SKM-1 (cell line): Measurements from ENCODE around the gene TGM4.
"Not testable (repeated sequence)": the region's sequence is repeated elsewhere in the genome, so short reads cannot be mapped to it uniquely, and the experiment has no call there.

Experiments used
- DNase-seq: peaks from one replicate; lab custom pipeline; 2025; ENCODE audit not compliant: unreplicated experiment; lab: John Stamatoyannopoulos, UW

TGM4 gene

DNA sequence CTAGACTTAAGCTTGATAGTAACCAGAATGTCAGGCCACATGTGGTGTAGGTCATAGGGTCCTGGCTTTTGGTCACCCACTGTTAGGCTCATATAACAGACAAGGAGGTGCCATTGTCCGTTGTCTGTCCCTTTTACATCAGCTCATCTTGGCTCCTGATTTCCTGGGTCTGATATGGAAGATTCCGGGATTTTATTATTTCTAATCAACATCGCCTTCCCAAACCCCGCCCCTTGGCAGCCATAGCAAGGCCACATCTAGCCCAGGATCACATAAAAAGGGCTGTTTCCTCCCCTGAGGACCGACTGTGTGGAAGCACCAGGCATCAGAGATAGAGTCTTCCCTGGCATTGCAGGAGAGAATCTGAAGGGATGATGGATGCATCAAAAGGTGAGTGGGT, at the start of gene TGM4:
TSS of gene TGM4 (plus strand) at position 301 of the 400 bp plus-strand sequence. CDS start at position 372, 71 bp downstream.
- no peak for DNase-seq

DNA sequence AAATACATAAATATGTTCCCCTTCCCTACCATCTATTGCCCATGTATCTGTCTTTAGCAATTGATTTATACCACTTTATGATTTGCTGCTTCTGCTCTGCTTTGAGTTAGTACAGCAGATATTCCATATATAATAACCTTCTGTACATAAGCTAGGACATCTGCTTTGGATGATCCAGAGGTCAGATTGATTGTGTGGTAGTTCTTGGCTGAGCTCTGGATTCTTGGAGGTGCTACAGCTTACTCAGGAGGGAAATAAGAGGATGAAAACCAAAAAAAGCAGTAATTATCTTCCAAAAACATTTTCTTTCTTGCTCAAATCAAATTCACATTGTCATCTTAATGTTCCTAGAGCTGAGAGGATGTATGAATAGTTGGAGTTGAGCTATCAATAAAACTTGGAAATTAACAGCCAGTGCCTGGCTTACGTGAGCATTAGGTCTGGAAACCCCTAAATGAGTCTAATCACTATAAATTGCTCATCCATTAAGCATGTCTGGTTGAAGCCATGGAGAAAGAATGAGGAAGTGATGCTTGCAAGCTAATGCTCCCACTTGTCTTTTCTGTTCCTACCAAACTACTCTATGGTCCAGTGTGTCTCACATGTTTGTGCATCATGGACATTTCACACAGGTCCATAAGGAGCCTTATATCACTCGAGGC, 49.0 kb upstream of the TGM4 start:
- no peak for DNase-seq

DNA sequence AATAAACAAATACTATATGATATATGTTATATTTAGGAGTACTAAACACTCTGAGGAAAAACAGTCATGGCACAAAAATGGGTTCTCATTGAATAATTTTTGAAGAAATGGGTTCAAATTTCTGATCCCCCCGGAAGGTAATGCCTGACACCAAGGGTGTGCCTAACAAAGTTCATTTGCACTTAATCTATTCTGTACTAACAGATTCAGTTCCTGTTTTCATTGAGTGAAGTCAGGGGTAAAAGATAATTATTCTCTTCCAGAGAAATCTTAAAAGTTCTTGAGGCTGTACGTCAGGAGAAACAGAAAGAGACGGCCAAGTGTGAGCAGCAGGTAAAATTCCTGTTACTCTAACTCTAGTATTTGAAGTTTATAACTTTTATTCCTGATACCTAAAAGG, 47.2 kb upstream of the TGM4 start:
- no peak for DNase-seq

DNA sequence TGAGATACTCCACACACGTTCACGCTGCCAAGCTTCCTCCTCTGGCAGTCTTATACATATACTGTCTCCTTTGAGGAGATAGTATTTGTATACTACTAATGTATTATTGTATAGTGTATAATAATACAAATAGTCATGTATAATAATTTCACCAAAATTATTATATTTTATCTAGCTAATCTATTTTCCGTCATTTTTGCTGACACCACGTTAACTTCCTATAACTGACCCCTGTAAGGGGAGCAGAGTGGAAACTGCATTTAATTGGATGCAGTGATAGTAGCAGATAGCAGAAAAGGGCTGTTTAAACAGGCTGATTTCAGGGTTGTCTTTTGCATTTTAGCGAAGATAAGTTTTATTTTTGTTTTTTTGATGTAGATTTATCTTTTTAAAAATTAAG, 43.2 kb upstream of the TGM4 start:
- DNase-seq = no peak

DNA sequence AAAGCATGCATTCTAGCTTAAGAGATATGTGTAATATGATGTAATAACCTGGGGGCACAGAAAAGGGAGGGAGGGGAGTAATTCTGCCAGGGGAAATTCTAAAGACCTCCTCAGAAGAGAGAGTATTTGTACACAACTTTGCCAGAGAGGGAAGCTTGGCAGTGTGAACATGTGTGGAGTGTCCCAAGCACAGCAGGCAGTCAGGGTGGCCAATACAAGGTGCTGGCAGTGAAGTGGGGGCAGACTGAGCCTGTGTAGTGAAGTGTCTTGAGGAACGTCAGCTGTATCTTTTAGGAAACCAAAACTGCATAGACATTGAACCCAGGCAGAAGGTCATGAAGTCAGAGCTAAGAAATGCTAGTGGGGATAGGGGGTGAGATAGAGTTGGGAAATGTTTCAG, 42.4 kb upstream of the TGM4 start:
- no peak for DNase-seq

DNA sequence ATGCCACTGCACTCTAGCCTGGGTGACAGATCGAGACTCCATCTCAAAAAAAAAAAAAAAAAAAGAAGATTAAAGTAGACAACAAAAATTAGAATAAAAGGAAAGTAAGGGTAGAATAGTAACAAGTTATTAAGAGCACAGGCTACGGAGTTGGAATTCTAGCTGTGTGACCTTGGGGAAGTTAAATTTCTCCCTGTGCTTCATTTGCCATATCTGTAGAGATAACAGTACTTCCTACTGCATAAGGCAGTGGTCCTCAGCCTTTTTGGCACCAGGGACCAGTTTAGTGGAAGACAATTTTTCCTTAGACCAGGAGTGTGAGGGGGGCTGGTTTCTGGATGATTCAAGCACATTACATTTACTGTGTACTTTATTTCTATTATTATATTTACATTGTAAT, 41.4 kb upstream of the TGM4 start:
- DNase-seq = no peak

DNA sequence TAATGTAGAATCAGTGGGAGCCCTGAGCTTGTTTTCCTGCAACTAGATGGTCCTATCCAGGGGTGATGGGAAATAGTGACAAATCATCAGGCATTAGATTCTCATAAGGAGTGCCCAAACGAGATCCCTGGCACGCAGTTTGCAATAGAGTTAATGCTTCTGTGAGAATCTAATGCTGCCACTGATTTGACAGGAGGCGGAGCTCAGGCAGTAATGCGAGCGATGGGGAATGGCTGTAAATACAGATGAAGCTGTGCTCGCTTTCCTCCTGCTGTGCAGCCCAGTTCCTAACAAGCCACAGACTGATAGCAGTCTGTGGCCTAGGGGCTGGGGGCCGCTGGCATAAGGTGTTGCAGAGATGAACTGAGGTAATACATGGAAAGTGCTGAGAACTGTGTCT, 41.0 kb upstream of the TGM4 start:
- no peak for DNase-seq

DNA sequence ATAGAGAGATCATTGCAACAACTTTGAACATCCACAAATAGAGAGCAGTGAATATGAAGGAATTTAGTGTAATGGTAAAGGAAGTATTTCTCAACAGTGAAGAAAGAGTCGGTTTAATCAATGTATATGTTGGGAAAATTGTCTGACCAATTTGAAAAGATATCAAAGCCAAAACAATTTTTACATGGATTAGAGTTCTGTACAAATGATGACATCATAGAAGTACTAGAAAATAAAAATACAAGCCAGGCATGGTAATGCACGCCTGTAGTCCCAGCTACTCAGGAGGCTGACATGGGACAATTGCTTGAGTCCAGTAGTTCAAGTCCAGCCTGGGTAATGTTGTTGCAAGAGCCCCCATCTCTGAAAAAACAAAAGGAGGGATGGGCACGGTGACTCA, 38.7 kb upstream of the TGM4 start:
- no peak for DNase-seq

DNA sequence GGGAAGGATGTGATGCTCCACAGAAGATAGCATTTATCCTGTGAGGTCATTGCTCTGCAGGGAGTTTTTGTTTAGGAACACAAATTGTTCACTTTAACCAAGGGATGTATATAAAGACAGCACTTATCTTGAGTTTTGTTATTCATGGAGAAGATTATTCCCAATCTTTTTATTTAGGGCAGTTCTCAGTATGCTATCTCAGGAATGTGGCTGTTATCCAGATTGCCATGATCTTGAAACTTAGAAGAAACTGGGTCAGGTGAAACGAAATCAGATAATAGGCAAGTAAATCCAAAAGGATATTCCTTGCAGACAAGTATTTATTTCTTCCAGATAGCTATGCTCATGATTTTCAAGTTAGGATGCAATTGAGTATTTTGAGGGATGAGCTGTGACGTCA, 32.0 kb upstream of the TGM4 start:
- no peak for DNase-seq

DNA sequence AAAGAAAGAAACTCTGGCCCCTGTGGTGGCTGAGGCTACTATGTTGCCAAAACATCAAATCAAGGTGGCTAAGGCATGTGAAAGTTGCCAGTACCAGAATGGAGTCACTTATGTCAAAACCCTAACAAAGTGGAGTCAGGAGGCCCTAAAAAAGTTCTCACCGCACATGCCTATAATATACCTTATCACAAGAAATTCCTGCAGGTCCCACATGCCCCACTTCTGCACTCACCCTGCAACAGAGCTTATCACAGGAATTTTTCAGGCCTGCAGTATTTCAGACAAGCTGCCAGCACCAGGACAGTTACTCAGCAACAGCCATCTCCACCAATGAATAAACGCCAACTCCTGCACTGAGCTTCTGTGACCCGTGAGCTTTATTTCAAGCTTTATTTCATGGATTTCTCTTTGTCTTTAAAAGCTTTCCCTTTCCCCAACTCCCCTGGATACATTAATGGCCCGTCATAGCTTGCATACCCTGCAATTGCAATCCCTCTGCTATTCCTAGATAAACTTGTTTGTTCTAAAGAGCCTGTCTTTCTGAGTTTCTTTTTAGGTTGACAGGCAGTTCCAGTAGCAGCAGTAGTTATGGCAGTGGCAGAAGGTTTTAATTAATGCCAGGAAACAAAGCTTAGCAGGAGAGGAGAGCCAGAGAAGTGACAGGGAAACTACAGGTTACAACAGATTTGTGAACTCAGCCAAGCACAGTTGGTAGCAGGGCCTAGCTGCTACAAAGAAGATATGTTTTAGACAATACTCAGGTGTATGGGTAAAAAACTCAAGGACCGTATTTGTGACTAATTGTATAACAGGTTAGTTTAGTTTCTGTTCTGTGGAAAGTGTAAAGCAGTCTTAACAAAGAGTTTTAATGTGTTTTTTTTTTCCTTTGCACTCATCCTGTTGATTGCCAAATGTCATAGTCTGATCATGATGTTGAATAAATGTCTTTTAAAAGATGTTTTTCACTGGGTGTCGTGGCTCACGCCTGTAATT, 28.6 kb upstream of the TGM4 start:
- DNase-seq = no peak

DNA sequence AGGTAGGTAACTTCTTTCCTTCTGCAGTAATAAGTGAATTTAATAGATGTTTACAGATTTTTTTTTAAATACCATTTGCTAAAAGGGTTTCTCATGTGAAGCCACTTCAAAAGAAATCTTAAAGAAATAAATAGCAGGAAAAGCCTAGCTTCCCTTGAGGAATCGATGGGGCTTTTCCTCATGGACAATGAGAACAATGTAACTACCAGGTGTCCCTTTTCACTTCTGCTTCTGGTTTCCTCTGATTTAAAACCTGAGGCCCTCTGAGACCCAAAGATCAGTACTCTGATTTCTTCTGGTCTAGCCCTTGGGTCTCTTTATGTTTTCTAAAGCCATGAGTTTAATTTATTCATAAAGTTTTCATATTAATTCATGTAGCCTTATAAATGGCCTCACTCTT, 25.8 kb upstream of the TGM4 start:
- no peak for DNase-seq

DNA sequence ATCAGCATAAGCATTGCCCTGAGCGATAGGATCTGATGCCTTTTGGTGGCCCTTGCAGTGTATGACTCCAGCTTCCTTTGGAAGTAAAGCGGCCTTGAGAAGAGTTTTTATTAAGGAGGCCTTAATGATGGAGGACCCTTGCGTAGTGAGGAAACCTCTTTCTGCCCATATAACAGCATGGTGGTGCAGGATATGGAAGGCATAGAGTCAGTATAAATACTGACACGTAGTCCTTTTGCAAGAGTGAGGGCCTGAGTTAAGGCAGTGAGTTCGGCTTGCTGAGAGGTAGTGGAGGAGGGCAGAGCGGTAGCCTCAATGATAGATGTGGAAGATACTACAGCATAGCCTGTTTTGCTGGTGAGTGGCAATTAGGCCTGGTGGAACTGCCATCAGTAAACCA, 17.7 kb upstream of the TGM4 start:
- DNase-seq = not testable (repeated sequence)

DNA sequence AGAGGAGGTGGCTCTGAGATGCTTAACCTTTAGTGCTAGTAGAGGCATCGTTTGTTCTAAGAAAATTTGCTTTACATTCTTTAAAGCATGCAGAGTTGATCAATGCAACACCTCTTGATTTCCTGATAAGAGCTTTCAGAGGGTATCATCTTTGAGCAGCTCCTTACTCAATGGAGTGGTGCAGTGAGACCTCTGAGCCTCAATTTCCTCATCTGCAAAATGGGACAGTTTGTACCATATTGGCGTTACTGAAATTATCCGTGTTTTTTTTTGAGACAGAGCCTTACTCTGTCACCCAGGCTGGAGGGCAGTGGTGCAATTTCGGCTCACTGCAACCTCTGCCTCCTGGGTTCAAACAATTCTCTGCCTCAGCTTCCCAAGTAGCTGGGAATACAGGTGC, 14.3 kb upstream of the TGM4 start:
- no peak for DNase-seq

DNA sequence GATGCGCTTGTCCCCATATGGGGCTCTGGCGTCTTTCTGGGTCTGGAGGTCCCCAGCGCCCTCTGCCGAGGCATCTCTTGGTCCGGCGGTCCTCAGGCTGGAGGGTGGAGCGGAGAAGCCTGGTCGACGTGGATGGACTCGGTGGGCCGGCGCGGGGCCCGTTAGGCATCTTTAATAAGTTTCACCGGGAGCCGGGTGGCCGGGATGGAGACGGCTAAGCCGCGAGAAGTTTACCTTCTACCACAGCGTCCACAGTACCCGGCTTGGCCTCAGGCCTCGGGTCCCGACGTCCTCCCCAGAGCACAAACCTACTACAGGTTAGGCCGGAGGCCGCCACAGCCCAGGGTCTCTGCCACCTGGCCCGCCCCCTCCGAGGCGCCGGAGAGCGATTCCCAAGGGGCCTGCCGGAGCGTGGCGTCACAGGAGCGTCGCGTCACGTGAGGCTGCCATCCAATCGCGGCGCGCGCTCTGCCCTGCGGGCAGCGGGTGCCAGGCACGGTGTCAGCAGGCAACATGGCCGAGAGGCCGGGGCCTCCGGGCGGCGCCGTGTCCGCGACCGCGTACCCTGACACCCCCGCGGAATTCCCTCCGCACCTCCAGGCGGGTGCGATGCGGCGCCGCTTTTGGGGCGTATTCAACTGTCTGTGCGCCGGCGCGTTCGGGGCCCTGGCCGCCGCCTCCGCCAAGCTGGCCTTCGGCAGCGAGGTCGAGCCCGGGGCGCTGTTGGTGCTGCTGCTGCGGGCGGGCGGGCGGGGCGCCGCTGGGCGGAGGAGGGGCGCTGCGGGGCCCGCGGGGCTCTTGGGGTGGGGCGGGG, 12.8 kb upstream of the TGM4 start, which contains the start of gene TMEM42:
TSS of gene TMEM42 (plus strand) at position 501 of the 814 bp plus-strand sequence. CDS start at position 514, 13 bp downstream.
- DNase-seq = peak; percentile 46

DNA sequence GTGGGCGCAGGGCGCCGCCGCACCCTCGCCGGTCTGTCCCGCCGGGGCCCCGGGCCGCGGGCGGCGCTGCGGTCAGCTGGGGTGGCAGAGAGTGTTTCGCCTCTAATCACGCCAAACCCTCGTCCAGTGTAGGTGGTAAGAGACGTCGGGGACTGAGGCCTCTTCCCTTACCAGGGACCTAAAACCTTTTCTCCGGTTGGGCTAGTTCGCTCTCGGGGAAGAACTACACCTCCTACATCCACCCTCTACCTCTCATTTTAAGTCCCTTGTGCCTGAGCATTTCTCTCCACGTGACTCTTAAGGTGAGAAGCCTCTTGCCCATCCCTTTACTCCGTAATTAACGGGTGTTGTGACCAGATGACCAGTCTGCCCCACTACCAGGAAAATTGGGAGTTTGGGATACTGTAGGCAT, 12.2 kb upstream of the TGM4 start:
- no peak for DNase-seq

DNA sequence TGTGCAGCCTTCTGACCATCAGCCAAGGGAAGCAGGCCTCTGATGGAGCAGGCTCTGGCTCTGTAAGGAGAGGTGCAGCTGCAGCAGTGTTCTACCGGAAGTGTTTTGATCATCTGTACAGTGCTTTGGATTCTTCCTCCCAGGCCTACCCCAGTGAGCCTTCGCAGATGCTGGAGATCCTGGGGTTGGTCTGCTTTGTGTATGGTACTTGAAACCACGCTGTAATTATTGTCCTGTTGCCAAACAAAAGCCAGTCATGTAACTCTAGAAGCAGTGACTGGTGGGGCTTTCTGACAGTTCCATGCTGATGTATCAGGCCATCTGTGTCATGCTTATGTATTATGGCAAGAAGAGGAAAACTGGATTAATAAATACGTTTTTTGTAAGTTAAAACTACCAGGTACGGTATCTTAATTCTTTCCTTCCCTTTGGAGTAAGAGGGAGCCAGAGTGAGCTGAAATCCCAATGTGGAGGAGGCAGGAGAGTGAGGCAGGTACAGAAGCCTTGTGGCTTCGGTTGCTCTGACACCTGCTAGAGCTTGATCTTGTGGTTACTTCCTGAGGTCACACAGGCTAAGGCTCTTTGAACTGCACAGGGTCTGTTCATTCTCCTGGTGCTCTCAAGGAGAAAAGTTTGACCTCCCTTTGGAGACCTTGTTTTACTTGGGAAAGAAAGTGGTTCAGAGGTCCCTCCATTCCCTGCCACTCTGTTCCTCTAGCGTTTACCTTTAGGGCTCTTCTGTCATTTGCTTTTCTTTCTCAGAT, 9.0 kb upstream of the TGM4 start:
- DNase-seq = no peak

DNA sequence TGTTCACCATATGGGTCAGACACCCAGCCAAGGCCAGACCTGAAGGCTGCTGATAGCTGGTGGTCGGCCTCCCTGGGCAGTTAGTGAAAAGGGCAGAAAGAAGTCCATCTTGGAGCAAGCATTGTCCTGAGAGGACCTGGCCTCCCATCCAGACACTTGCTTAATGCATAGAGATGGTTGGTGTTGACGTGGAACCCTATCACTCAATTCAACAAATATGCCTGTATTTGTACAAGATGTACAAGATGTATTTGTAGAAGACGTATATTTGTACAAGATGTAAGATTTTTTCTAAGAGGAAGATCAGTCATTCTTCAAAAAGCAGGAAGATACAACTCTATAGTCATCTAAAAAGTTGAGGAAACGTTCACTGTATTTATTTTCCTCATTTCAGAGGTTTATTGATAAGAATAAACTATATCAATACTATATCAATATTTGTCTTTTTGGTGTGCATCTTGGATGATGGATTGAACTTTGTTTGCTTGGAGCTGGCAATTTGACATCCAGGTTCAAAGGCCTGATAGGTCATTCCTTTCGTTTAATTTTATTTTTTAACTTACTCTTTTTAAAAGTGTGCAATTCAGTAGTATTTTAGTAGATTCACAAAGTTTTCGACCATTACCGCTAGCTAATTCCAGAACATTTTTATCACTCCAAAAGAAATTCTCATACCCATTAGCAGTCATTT, 6.8 kb upstream of the TGM4 start:
- no peak for DNase-seq

DNA sequence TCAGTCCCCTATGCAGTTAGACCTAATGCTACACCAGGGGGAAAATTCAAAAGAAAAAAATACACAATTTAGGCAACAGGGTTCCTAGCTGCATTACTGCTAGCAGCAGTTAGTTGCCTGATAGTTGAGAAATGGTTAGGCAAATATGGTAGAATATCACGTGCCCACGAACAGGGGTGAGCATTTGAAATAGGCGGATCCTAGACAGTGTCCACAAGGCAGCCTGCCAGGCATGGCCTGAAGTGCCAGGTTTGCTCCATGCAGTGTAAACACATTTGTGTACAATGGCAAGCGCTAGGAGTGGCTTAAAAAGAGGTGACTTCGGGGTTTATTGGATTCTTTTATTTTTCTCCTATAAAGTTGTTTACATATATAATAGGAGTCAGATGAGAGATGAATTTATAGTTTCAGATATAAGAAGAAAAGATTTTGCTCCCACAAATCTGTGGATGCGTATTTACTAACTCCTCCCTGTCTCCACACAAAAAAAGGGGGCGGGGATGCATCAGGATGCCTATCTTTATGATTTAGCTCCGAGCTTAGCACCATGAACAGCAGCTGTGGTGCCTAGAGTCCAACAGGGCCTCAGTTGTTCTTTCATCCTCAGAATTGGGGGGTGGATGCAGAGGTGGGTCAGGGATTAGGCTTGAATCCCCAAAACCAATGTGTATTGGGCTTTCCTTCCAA, 3.9 kb upstream of the TGM4 start:
- DNase-seq = no peak

DNA sequence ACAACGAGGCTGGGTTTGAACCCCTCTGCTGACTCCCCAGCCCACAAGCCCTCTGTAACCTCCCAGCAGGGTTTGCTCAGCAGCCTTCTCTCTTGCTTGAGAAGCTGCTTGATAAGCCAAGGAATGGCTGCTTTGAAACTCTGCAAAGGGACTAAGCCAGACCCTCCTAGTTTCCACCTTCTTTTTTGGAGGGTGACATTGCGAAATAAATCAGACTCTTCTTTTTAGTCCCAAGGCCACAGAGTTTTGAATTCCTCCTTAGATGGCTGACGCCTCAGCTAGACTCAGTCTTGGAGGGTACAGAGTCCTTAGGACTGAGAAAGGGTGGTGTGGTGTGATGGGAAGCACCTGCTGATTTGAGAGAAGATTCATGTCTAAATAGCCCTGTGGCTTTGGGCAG, 1.2 kb downstream of the TGM4 start:
- no peak for DNase-seq
